B cell (primary cell): Measurements from ENCODE around the gene KCNJ4. TPM values are rescaled to one million over a fixed set of nuclear protein-coding genes. Genes with fewer than 3 reads are reported as not detected.
A peak's percentile ranks its signal among the peaks of the same experiment; 100 is the strongest.
"Not testable (repeated sequence)": the region's sequence is repeated elsewhere in the genome, so short reads cannot be mapped to it uniquely, and the experiment has no call there.

Experiments used
- ATAC-seq: fragments of 200-7000 bp; cut with Tn5 transposase; one replicate; pipeline ENCODE4 v1.10.0; 2021; ENCODE audit warnings: low read depth, mild to moderate bottlenecking, moderate number of reproducible peaks, moderate library complexity
- CTCF ChIA-PET: fragments of 350-600 bp; sonication (Branson Sonifier 250); formaldehyde crosslinking; loops from one replicate; lab custom pipeline; 2021; ENCODE audit warnings: antibody characterized with exemption, inconsistent platforms; lab: Charles Lee
- POLR2A ChIA-PET: fragments of 350-600 bp; sonication (Branson Sonifier 250); formaldehyde crosslinking; loops from one replicate; lab custom pipeline; 2021; ENCODE audit warnings: antibody characterized with exemption; lab: Charles Lee
- DNase-seq: peaks from one replicate; pipeline ENCODE4 v3.0.0; 2013
- H2AFZ ChIP-seq: 2 replicates; pipeline ENCODE4 v1.6.1; 2012; ENCODE audit warnings: mild to moderate bottlenecking, low read depth, low read length; ENCODE audit not compliant: insufficient read depth, poor library complexity, severe bottlenecking
- H3K27ac ChIP-seq, 2 donors: 1 replicate in 1 of 2; 2 replicates in 1 of 2; pipeline ENCODE4 v1.5.1; 2012 to 2013; ENCODE audit warnings: low read length in 2 of 2, mild to moderate bottlenecking in 2 of 2, moderate library complexity in 1 of 2
- H3K27me3 ChIP-seq, 4 experiments: fragments of 200-600 bp in 1 of 4; sonication (generic) in 1 of 4; replicated peaks in 1 of 4; 1 replicate in 2 of 4; 2 replicates in 2 of 4; pipeline versions ENCODE4 v1.6.1 to v1.7.0; 2013 to 2016; ENCODE audit warnings: low read length in 3 of 4, mild to moderate bottlenecking in 2 of 4, mixed read lengths in 1 of 4, moderate library complexity in 1 of 4; ENCODE audit not compliant: insufficient read depth in 4 of 4, control insufficient read depth in 3 of 4; ENCODE audit errors: control extremely low read depth in 1 of 4
- H3K36me3 ChIP-seq, 2 experiments: replicated peaks in 1 of 2; 1 replicate in 1 of 2; 2 replicates in 1 of 2; pipeline versions ENCODE4 v1.6.1 to v1.7.1; 2013; ENCODE audit warnings: low read length in 1 of 2; ENCODE audit not compliant: insufficient read depth in 2 of 2, control insufficient read depth in 1 of 2; ENCODE audit errors: control extremely low read depth in 1 of 2, extremely low read depth in 1 of 2
- H3K4me1 ChIP-seq, 2 donors: fragments of 200-600 bp in 1 of 2; sonication (generic) in 1 of 2; 1 replicate in 1 of 2; 2 replicates in 1 of 2; pipeline versions ENCODE4 v1.5.1 to v1.6.1; 2013 to 2017; ENCODE audit warnings: low read length in 2 of 2; ENCODE audit not compliant: control insufficient read depth in 2 of 2, insufficient read depth in 2 of 2
- H3K4me2 ChIP-seq: replicated peaks from 2 replicates; pipeline ENCODE3; 2012; ENCODE audit warnings: mild to moderate bottlenecking, low read depth, low read length; ENCODE audit not compliant: poor library complexity, severe bottlenecking
- H3K4me3 ChIP-seq, 5 experiments: fragments of 200-600 bp in 1 of 5; sonication (generic) in 1 of 5; 1 replicate in 3 of 5; 2 replicates in 2 of 5; pipeline versions ENCODE4 v1.5.1 to v1.7.0; 2011 to 2016; ENCODE audit warnings: low read length in 4 of 5, mild to moderate bottlenecking in 4 of 5, low read depth in 2 of 5, control low read depth in 1 of 5, moderate library complexity in 1 of 5; ENCODE audit not compliant: insufficient read depth in 1 of 5; ENCODE audit errors: control extremely low read depth in 1 of 5, extremely low read depth in 1 of 5
- H3K79me2 ChIP-seq: fragments of 200-600 bp; sonication (generic); one replicate; pipeline ENCODE4 v1.6.0; 2016; ENCODE audit warnings: low read length; ENCODE audit not compliant: control insufficient read depth, insufficient read depth
- H3K9ac ChIP-seq: fragments of 200-600 bp; sonication (generic); 2 replicates; pipeline ENCODE4 v1.6.1; 2017; ENCODE audit warnings: mild to moderate bottlenecking, low read length, moderate library complexity
- H3K9me3 ChIP-seq, 3 donors: one replicate each; pipeline versions ENCODE4 v1.6.1 to v1.7.1; 2013; ENCODE audit warnings: low read length in 2 of 3; ENCODE audit not compliant: control insufficient read depth in 2 of 3, insufficient read depth in 1 of 3; ENCODE audit errors: control extremely low read depth in 1 of 3
- H4K20me1 ChIP-seq: 2 replicates; pipeline ENCODE4 v1.6.0; 2012; ENCODE audit warnings: mild to moderate bottlenecking, low read length; ENCODE audit not compliant: insufficient read depth, control insufficient read depth, poor library complexity, severe bottlenecking
- H3K27ac Mint-ChIP-seq: one replicate; pipeline ENCODE4 v1.8.0; 2021; ENCODE audit warnings: mixed read lengths
- H3K27me3 Mint-ChIP-seq: one replicate; pipeline ENCODE4 v1.8.0; 2021; ENCODE audit warnings: mixed read lengths
- H3K4me1 Mint-ChIP-seq: one replicate; pipeline ENCODE4 v1.8.0; 2021; ENCODE audit warnings: mixed read lengths
- H3K4me3 Mint-ChIP-seq: one replicate; pipeline ENCODE4 v1.8.0; 2021; ENCODE audit warnings: mixed read lengths
- H3K9me3 Mint-ChIP-seq: one replicate; pipeline ENCODE4 v1.8.0; 2022; ENCODE audit warnings: mixed read lengths; ENCODE audit not compliant: insufficient read depth
- EZH2 ChIP-seq: IDR thresholded peaks from 2 replicates; pipeline ENCODE4 v1.6.1; 2012; ENCODE audit warnings: borderline replicate concordance, low read depth, mild to moderate bottlenecking, moderate library complexity, low read length; ENCODE audit not compliant: insufficient read depth, poor library complexity, severe bottlenecking
- WGBS: methylation state at CpG from one replicate; pipeline ENCODE4 v1.1.5; 2013; ENCODE audit warnings: missing lambda C conversion rate; ENCODE audit not compliant: insufficient coverage; 5-methylcytosine and 5-hydroxymethylcytosine counted together
- intact Hi-C: fragments of 100-400 bp; cut with micrococcal nuclease; formaldehyde crosslinking; loops from one replicate; pipeline ENCODE4 v1.10.0; 2022
- polyA plus RNA-seq: library from polyadenylated mRNA; depleted of rRNA; stranded (reverse); fragments of >200 nt; gene quantifications from 2 replicates; pipeline ENCODE4 v1.2.3, GENCODE V29; 2012
- total RNA-seq, 2 donors: library from RNA; stranded (reverse); fragments of 120-200 nt in 1 of 2; gene quantifications; 1 replicate in 1 of 2; 2 replicates in 1 of 2; pipeline versions ENCODE4 v1.2.3 to v1.2.4, GENCODE V29; 2013 to 2022
- TF ChIP-seq, protein P1 (sequence below): fragments of 200-600 bp; IDR thresholded peaks from one replicate; pipeline ENCODE4 v1.8.0; 2022; ENCODE audit warnings: antibody characterized with exemption, mild to moderate bottlenecking

The KCNJ4 gene
- total and polyA plus RNA-seq, 2 donors (not counting 1 experiment from before 2014, with no cell fraction given): not detected

DNA sequence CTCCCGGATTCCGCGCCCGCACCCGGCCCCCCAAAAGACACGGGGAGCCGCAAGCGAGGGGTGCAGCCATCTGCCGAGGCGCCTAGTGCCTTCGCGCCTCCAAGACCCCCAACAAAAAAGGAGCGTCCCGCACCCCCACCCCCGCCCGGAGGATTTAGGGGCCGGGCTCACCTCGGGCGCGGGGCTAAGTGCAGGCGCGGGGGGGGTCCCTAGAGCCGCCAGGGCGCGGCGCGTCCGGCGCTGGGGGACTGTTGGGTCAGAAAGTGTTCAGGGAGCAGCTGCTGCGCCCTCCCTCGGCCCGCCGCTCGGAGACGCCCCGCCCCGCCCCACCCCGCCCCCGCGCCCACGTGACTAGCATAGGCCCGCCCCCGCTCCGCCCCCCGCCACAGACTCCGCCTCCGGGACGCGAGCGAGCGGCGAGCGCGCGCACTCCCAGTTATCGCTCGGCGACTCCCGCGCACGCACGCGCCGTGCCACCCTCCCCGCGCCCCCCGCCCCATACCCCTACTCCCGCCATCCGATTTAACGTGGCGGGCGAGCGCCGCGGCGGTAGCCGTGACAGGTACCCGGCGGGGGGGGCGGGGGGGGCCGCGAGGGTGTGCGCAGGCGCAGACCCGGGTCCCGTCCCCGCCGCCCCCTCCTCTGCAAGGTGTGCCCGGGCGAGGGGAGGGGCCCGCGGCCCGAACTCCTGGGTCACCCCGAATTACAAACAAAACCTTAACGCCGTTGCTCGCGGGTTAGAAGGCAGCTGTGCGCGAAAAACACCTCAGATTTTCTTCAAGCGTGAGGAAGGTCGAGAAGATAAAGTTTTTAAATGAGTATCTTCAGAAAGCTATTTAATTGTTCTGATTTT is 56.2 kb downstream of the KCNJ4 start:
- no peak for TF ChIP-seq EZH2
- TF ChIP-seq, protein P1, sequence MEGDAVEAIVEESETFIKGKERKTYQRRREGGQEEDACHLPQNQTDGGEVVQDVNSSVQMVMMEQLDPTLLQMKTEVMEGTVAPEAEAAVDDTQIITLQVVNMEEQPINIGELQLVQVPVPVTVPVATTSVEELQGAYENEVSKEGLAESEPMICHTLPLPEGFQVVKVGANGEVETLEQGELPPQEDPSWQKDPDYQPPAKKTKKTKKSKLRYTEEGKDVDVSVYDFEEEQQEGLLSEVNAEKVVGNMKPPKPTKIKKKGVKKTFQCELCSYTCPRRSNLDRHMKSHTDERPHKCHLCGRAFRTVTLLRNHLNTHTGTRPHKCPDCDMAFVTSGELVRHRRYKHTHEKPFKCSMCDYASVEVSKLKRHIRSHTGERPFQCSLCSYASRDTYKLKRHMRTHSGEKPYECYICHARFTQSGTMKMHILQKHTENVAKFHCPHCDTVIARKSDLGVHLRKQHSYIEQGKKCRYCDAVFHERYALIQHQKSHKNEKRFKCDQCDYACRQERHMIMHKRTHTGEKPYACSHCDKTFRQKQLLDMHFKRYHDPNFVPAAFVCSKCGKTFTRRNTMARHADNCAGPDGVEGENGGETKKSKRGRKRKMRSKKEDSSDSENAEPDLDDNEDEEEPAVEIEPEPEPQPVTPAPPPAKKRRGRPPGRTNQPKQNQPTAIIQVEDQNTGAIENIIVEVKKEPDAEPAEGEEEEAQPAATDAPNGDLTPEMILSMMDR: no peak
- H3K79me2 ChIP-seq: peaks cover 24% of the 10 kb centered on the region
- peak overlapping the region; percentile 72 for H3K4me2 ChIP-seq
- H3K27ac ChIP-seq: peak overlapping the region; percentile 82 to 86
- WGBS: under 1% methylated on average over 62 of the region's 102 CpGs
- no peaks in the 10 kb centered on the region for H3K27me3 ChIP-seq
- peak overlapping the region; percentile 79 for H3K9ac ChIP-seq
- H3K9me3 ChIP-seq: no peaks in the 10 kb centered on the region
- no peaks in the 10 kb centered on the region for H3K36me3 ChIP-seq
- Mint-ChIP-seq H3K4me1 (peaks cover 36% of the 10 kb centered on the region), H3K27ac (peak overlapping the region; percentile 91), H3K9me3 (no peaks in the 10 kb centered on the region), H3K4me3 (peak overlapping the region; percentile 84), H3K27me3 (no peaks in the 10 kb centered on the region)
- peak; percentile 87 for DNase-seq
- H4K20me1 ChIP-seq: no peaks in the 10 kb centered on the region
- ChIA-PET CTCF (no interaction called here), POLR2A (interaction anchor here (0.6 to 1.3 kb wide), 6 partner anchors 24 to 283 kb away, joined by 3 to 6 read pairs (median 3); partner anchors contain the start of genes CSNK1E and TOMM22)
- peak overlapping the region; percentile 2 to 75 (median 61) for H3K4me3 ChIP-seq
- ATAC-seq: peak; percentile 76
- intact Hi-C loops: loop anchor here (2.0 to 5.0 kb wide), 4 partner anchors 82 to 347 kb away; partner anchors contain the start of genes CSNK1E, DMC1 and PLA2G6
- H3K4me1 ChIP-seq: peaks cover 23 to 28% of the 10 kb centered on the region in 2 donors
- H2AFZ ChIP-seq: peak overlapping the region; percentile 66

DNA sequence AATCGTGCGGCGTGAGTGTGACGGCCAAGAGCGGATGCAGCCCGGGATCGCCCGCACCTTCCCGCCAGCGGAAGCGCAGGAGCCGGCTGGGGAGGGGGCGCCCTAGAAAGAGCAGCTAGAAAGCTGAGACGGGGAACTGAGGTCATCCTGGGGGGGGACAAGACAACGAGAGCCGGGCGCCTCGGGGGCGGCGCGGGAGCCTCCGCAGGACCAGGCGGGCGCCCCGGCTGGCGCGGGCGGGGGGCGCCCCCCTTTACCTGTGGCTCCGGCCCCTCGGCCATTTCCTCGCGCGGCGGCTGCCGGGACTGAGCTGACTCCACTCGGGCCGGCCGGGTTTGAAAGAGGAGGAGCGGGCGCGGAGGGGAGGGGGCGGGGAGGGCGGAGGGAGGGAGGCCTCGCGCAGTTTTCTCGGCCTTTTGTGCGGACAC is 56.8 kb downstream of the KCNJ4 start:
- DNase-seq, H3K36me3 ChIP-seq, H4K20me1 ChIP-seq, H3K27me3 ChIP-seq, H2AFZ ChIP-seq, H3K9me3 ChIP-seq, H3K9me3 Mint-ChIP-seq, H3K27me3 Mint-ChIP-seq, CTCF ChIA-PET: not testable (repeated sequence)
- peak overlapping the region; percentile 92 for H3K27ac Mint-ChIP-seq
- peak overlapping the region; percentile 82 for H3K4me3 Mint-ChIP-seq
- Histone ChIP-seq H3K4me2 (peak overlapping the region; percentile 72), H3K9ac (peak overlapping the region; percentile 79), H3K4me1 (peaks cover 30 to 31% of the 10 kb centered on the region in 2 donors), H3K4me3 (peak overlapping the region in 4 of 5 experiments; percentile 61 to 75 (median 68)), H3K27ac (peak overlapping the region; percentile 82 to 86), H3K79me2 (peaks cover 31% of the 10 kb centered on the region)
- intact Hi-C loops: loop anchor here (2.0 to 5.0 kb wide), 4 partner anchors 81 to 346 kb away; partner anchors contain the start of genes CSNK1E, DMC1 and PLA2G6
- 0% methylated on average over 30 of the region's 48 CpGs for WGBS
- peak; percentile 33 for ATAC-seq
- H3K4me1 Mint-ChIP-seq: peaks cover 43% of the 10 kb centered on the region
- POLR2A ChIA-PET: interaction anchor here (0.6 to 1.3 kb wide), 5 partner anchors 23 to 283 kb away, joined by 3 to 6 read pairs (median 3); partner anchors contain the start of gene TOMM22
